ENCODE results near the gene BOD1L2.

Gene BOD1L2

GRCh38 chr18:57143265-57143664 lies 3.6 kb upstream of the BOD1L2 start:
- Histone ChIP-seq H3K14ac (ENCODE audit: low read length) (no peak overlapping the region), H2BK15ac (ENCODE audit: low read length) (no peak overlapping the region), H3K79me1 (ENCODE audit: low read depth, low read length) (no peaks in the 10 kb centered on the region), H3K4me1 (ENCODE audit: control insufficient read depth in 2 of 2, insufficient read depth in 1 of 2, low read depth in 1 of 2, low read length in 2 of 2) (no peaks in the 10 kb centered on the region), H2BK5ac (ENCODE audit: low read length) (no peak overlapping the region), H4K91ac (ENCODE audit: low read depth, low read length, poor library complexity) (no peak overlapping the region), H3K4me3 (ENCODE audit: low read length in 2 of 2) (no peak overlapping the region), H2AK5ac (ENCODE audit: low read depth, low read length) (no peak overlapping the region), H2AFZ (ENCODE audit: low read length) (no peak overlapping the region), H2BK12ac (ENCODE audit: low read length) (no peak overlapping the region), H3K18ac (ENCODE audit: low read length) (no peak overlapping the region), H3K9me3 (replicated peaks in 1 of 2; ENCODE audit: control insufficient read depth in 2 of 2, insufficient read depth in 1 of 2, low read depth in 1 of 2, low read length in 2 of 2) (no peaks in the 10 kb centered on the region), H3K27me3 (ENCODE audit: control insufficient read depth in 3 of 3, insufficient read depth in 3 of 3, low read depth in 1 of 3, low read length in 3 of 3) (no peaks in the 10 kb centered on the region), H3K4me2 (ENCODE audit: insufficient read depth, low read length, poor library complexity, severe bottlenecking) (no peak overlapping the region), H2BK120ac (ENCODE audit: low read depth, low read length) (no peak overlapping the region), H4K8ac (ENCODE audit: low read depth, low read length) (no peak overlapping the region), H3K4ac (ENCODE audit: low read length) (no peak overlapping the region), H3K27ac (replicated peaks; ENCODE audit: low read length) (no peak overlapping the region), H3K36me3 (replicated peaks in 1 of 2; ENCODE audit: control insufficient read depth in 2 of 2, insufficient read depth in 2 of 2, low read length in 2 of 2) (no peaks in the 10 kb centered on the region), H3K9ac (ENCODE audit: low read depth, low read length, poor library complexity) (no peak overlapping the region), H3K23ac (ENCODE audit: low read depth, low read length, poor library complexity) (no peak overlapping the region)
- WGBS, 2 donors (ENCODE audit: extremely low coverage in 2 of 2, insufficient read length in 2 of 2, insufficient replicate concordance in 1 of 2), result no CpG with 5 or more reads among the region's 1 CpG
- no peak for DNase-seq (ENCODE audit: low spot score)

GRCh38 chr18:57148263-57148662 lies 1.4 kb downstream of the BOD1L2 start:
- H2BK15ac ChIP-seq (ENCODE audit: low read length), result no peak overlapping the region
- H3K18ac ChIP-seq (ENCODE audit: low read length), result no peak overlapping the region
- peaks cover 0 to 20% (median 0%) of the 10 kb centered on the region in 3 experiments for H3K27me3 ChIP-seq (ENCODE audit: control insufficient read depth in 3 of 3, insufficient read depth in 3 of 3, low read depth in 1 of 3, low read length in 3 of 3)
- WGBS, 2 donors (ENCODE audit: extremely low coverage in 2 of 2, insufficient read length in 2 of 2, insufficient replicate concordance in 1 of 2), result no CpG with 5 or more reads among the region's 1 CpG
- H2BK120ac ChIP-seq (ENCODE audit: low read depth, low read length), result no peak overlapping the region
- H3K4ac ChIP-seq (ENCODE audit: low read length), result no peak overlapping the region
- H4K8ac ChIP-seq (ENCODE audit: low read depth, low read length), result no peak overlapping the region
- H3K14ac ChIP-seq (ENCODE audit: low read length), result no peak overlapping the region
- H3K27ac ChIP-seq (replicated peaks; ENCODE audit: low read length), result no peak overlapping the region
- peaks cover 0 to 12% of the 10 kb centered on the region in 2 donors for H3K4me1 ChIP-seq (ENCODE audit: control insufficient read depth in 2 of 2, insufficient read depth in 1 of 2, low read depth in 1 of 2, low read length in 2 of 2)
- no peak overlapping the region for H3K4me2 ChIP-seq (ENCODE audit: insufficient read depth, low read length, poor library complexity, severe bottlenecking)
- no peak overlapping the region for H3K4me3 ChIP-seq (ENCODE audit: low read length in 2 of 2)
- H2BK5ac ChIP-seq (ENCODE audit: low read length), result no peak overlapping the region
- no peak overlapping the region for H2BK12ac ChIP-seq (ENCODE audit: low read length)
- no peak overlapping the region for H3K23ac ChIP-seq (ENCODE audit: low read depth, low read length, poor library complexity)
- no peak for DNase-seq (ENCODE audit: low spot score)
- H3K9ac ChIP-seq (ENCODE audit: low read depth, low read length, poor library complexity), result no peak overlapping the region
- H3K9me3 ChIP-seq (replicated peaks in 1 of 2; ENCODE audit: control insufficient read depth in 2 of 2, insufficient read depth in 1 of 2, low read depth in 1 of 2, low read length in 2 of 2), result no peaks in the 10 kb centered on the region
- H4K91ac ChIP-seq (ENCODE audit: low read depth, low read length, poor library complexity), result no peak overlapping the region
- H2AFZ ChIP-seq (ENCODE audit: low read length), result no peak overlapping the region
- no peaks in the 10 kb centered on the region for H3K79me1 ChIP-seq (ENCODE audit: low read depth, low read length)
- H2AK5ac ChIP-seq (ENCODE audit: low read depth, low read length), result no peak overlapping the region
- no peaks in the 10 kb centered on the region for H3K36me3 ChIP-seq (replicated peaks in 1 of 2; ENCODE audit: control insufficient read depth in 2 of 2, insufficient read depth in 2 of 2, low read length in 2 of 2)

GRCh38 chr18:57149051-57149450 lies 2.2 kb downstream of the BOD1L2 start:
- Histone ChIP-seq H2BK12ac (ENCODE audit: low read length) (no peak overlapping the region), H3K18ac (ENCODE audit: low read length) (no peak overlapping the region), H4K8ac (ENCODE audit: low read depth, low read length) (no peak overlapping the region), H3K36me3 (replicated peaks in 1 of 2; ENCODE audit: control insufficient read depth in 2 of 2, insufficient read depth in 2 of 2, low read length in 2 of 2) (no peaks in the 10 kb centered on the region), H3K4me3 (ENCODE audit: low read length in 2 of 2) (no peak overlapping the region), H2BK5ac (ENCODE audit: low read length) (no peak overlapping the region), H3K79me1 (ENCODE audit: low read depth, low read length) (no peaks in the 10 kb centered on the region), H3K9ac (ENCODE audit: low read depth, low read length, poor library complexity) (no peak overlapping the region), H3K4me1 (ENCODE audit: control insufficient read depth in 2 of 2, insufficient read depth in 1 of 2, low read depth in 1 of 2, low read length in 2 of 2) (peaks cover 0 to 12% of the 10 kb centered on the region in 2 donors), H2AFZ (ENCODE audit: low read length) (no peak overlapping the region), H2BK15ac (ENCODE audit: low read length) (no peak overlapping the region), H3K4ac (ENCODE audit: low read length) (no peak overlapping the region), H3K23ac (ENCODE audit: low read depth, low read length, poor library complexity) (no peak overlapping the region), H2AK5ac (ENCODE audit: low read depth, low read length) (no peak overlapping the region), H2BK120ac (ENCODE audit: low read depth, low read length) (no peak overlapping the region), H3K14ac (ENCODE audit: low read length) (no peak overlapping the region), H3K9me3 (replicated peaks in 1 of 2; ENCODE audit: control insufficient read depth in 2 of 2, insufficient read depth in 1 of 2, low read depth in 1 of 2, low read length in 2 of 2) (no peaks in the 10 kb centered on the region), H3K27ac (replicated peaks; ENCODE audit: low read length) (no peak overlapping the region), H3K4me2 (ENCODE audit: insufficient read depth, low read length, poor library complexity, severe bottlenecking) (no peak overlapping the region), H4K91ac (ENCODE audit: low read depth, low read length, poor library complexity) (no peak overlapping the region), H3K27me3 (ENCODE audit: control insufficient read depth in 3 of 3, insufficient read depth in 3 of 3, low read depth in 1 of 3, low read length in 3 of 3) (peaks cover 0 to 20% (median 0%) of the 10 kb centered on the region in 3 experiments)
- WGBS, 2 donors (ENCODE audit: extremely low coverage in 2 of 2, insufficient read length in 2 of 2, insufficient replicate concordance in 1 of 2), result no CpG with 5 or more reads among the region's 1 CpG
- no peak for DNase-seq (ENCODE audit: low spot score)

GRCh38 chr18:57149531-57149930 lies 2.6 kb downstream of the BOD1L2 start:
- Histone ChIP-seq H3K4me2 (ENCODE audit: insufficient read depth, low read length, poor library complexity, severe bottlenecking) (no peak overlapping the region), H3K27me3 (ENCODE audit: control insufficient read depth in 3 of 3, insufficient read depth in 3 of 3, low read depth in 1 of 3, low read length in 3 of 3) (peaks cover 0 to 20% (median 0%) of the 10 kb centered on the region in 3 experiments), H2BK5ac (ENCODE audit: low read length) (no peak overlapping the region), H4K91ac (ENCODE audit: low read depth, low read length, poor library complexity) (no peak overlapping the region), H3K4me1 (ENCODE audit: control insufficient read depth in 2 of 2, insufficient read depth in 1 of 2, low read depth in 1 of 2, low read length in 2 of 2) (peaks cover 4 to 12% of the 10 kb centered on the region in 2 donors), H3K36me3 (replicated peaks in 1 of 2; ENCODE audit: control insufficient read depth in 2 of 2, insufficient read depth in 2 of 2, low read length in 2 of 2) (no peaks in the 10 kb centered on the region), H3K18ac (ENCODE audit: low read length) (no peak overlapping the region), H3K9me3 (replicated peaks in 1 of 2; ENCODE audit: control insufficient read depth in 2 of 2, insufficient read depth in 1 of 2, low read depth in 1 of 2, low read length in 2 of 2) (no peaks in the 10 kb centered on the region), H2BK12ac (ENCODE audit: low read length) (no peak overlapping the region), H3K79me1 (ENCODE audit: low read depth, low read length) (no peaks in the 10 kb centered on the region), H3K4ac (ENCODE audit: low read length) (no peak overlapping the region), H2AK5ac (ENCODE audit: low read depth, low read length) (no peak overlapping the region), H3K27ac (replicated peaks; ENCODE audit: low read length) (no peak overlapping the region), H2BK120ac (ENCODE audit: low read depth, low read length) (no peak overlapping the region), H3K14ac (ENCODE audit: low read length) (no peak overlapping the region), H4K8ac (ENCODE audit: low read depth, low read length) (no peak overlapping the region), H3K9ac (ENCODE audit: low read depth, low read length, poor library complexity) (no peak overlapping the region), H2BK15ac (ENCODE audit: low read length) (no peak overlapping the region), H2AFZ (ENCODE audit: low read length) (no peak overlapping the region), H3K4me3 (ENCODE audit: low read length in 2 of 2) (no peak overlapping the region), H3K23ac (ENCODE audit: low read depth, low read length, poor library complexity) (no peak overlapping the region)
- DNase-seq (ENCODE audit: low spot score), result no peak
- WGBS, 2 donors (ENCODE audit: extremely low coverage in 2 of 2, insufficient read length in 2 of 2, insufficient replicate concordance in 1 of 2), result no CpG with 5 or more reads among the region's 4 CpGs
